GM18508 (cell line): ENCODE measurements around the gene NOX1.

Experiments
- ATAC-seq: cut with Tn5 transposase; IDR thresholded peaks from one replicate; pipeline ENCODE4 v1.9.1; 2021; ENCODE audit warnings: moderate number of reproducible peaks; ENCODE audit not compliant: insufficient read depth, unreplicated experiment

The NOX1 gene

DNA sequence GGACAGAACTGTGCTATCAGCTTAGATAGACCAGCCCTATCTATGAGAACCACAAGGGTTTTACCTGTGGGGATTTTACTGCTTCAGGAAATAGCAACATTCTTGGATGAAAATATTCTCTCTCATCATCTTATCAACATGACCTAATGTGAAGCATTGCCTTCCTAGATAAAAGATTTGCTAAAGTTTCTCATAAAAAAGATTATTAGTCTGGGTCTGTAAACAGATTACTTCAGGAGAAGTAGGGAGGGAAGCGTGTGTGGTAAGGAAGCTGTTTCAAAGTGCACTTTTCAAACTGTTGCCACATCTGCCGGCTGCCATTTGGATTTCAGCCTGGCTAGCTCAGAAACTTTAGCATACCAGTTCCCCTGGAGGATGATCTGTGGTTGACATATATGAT is at the start of gene NOX1:
Gene NOX1, minus strand, starts transcription at position 35 of the 400 bp plus-strand sequence. CDS start 220 bp downstream, outside the sequence.
- ATAC-seq: no peak

DNA sequence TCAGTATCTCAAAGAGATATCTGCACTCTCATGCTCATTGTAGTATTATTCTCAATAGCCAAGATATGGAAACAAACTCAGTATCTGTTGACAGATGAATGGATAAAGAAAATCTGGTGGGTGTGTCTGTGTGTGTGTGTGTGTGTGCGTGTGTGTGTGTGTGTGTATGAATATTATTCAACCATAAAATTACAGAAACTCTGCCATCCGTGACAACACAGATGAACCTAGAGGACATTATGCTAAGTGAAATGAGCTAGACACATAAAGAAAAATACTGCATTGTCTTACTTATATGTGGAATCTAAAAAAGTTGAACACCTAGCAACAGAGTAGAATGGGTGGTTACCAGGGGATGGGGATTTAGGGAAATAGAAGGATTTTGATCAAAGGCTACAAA is 41.4 kb upstream of the NOX1 start:
- ATAC-seq: no peak

DNA sequence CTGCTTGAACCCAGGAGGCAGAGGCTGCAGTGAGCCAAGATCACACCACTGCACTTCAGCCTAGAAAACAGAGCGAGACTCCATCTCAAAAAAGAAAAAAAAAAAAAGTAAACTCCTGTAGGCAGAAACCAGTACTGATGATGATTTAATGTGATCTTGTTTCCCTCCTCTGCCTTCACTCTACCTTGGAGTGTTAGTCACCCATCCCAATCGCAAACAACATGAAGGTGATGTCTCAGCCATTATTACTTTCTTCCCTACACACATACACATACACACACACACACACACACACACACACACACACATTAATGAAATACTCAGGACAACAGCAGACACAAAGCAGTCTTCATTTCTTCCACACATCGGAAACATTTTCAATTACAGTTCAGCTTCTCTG is 39.0 kb upstream of the NOX1 start:
- no peak for ATAC-seq

DNA sequence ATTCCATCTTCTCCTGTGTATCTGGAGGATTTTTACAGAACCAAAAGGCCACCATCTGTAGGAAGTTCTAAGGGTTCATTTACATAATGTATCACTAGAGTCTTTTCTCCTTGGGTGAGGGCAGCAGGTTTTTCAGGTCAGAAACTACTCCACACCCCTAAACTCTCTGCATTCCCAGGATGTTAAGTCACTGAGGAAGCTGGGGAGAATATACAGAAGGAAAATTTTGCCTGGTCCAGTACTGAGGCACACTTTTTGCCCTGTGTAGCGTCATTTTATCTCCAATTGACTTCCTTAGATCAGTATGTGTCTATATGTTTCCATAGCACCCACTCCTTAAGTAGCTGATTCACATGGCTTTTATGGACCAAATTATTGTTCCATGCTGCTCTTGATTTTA is 37.6 kb upstream of the NOX1 start:
- no peak for ATAC-seq

DNA sequence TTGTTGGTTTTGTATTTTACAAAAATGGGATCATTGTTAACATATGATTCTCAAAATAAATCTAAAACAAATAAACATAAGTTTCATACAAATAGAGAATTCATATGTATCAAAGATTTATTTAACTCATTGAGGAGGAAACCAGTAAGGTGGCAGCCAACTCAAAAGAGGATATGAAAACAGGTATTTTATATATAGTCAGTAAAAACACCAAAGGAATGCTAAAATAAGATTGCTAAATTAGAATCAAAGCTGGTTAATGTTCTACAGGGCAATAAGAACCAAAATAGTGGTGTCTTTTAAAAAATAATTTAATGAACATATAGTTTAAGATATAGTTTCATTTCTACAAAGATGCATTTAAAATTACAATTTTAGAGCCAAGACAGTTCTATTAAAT is 31.5 kb upstream of the NOX1 start:
- no peak for ATAC-seq

DNA sequence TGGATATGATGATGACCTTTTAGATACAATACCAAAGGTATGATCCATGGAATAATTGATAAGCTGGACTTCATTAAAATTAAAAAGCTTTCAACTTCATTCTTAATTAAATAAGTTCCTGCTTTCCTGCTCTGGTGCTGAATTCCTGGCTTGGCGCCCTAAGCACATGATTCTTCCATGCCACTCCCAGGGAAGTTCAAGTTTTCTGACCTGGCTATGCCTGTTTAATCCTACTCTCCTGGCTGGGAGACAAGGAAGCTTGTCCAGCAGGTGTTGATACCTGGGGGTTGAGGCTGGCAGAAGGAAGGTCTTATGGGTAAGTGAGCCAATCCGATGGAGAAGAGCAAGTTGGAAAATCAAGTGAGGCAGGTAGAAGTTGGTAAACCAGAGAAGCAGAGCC is 30.3 kb upstream of the NOX1 start:
- ATAC-seq: no peak

DNA sequence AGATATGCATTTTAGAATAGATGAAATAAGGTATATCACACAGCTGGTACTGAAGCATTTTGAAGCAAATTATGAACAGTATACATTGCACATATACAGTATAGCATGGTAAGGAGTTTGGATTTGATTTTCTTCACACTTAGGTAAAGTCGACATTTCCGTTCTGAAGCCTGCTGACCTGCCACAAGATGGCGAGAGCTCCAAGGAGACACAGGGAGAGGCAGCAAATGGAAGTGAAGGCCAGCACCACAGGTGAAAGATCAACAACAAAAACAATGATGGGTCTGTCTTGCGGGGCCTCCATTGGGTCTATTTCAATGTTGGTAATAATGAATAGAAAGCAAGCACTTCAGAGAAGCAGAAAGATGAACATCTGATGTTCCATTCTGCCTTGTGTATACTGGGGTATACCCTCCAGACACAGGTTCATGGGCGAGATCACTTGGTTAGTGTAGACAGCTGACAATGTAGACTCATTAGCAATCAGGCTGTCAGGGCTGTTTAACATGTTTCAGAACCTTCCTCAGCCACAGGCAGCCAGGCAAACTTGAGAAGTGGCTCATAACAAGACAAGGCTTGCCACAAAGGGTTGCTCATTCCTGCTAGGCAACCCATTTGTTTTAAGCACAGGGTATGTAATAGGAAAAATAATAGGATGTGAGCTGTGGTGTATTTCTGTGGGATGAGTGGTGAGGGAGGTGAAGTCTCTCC is 21.4 kb upstream of the NOX1 start:
- ATAC-seq: no peak

DNA sequence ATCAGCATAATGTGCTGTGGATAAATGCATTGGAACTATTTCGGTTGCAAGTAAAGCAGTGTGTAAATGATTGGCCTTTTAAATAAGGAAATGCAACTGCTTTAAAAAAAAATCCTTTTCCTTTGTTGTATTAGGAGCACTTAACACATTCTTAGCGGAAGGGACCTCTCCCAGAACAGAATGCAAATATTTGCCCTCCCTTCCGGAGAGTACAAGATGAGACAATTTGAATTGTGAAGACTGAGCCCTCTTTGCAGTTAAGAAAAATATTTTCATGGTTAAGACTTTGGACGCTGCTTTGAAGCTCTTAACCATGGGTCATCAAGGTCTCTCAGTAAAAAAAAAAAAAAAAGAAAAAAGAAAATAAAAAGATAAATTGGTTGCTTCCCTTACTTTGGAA is 9.5 kb upstream of the NOX1 start:
- ATAC-seq: no peak

DNA sequence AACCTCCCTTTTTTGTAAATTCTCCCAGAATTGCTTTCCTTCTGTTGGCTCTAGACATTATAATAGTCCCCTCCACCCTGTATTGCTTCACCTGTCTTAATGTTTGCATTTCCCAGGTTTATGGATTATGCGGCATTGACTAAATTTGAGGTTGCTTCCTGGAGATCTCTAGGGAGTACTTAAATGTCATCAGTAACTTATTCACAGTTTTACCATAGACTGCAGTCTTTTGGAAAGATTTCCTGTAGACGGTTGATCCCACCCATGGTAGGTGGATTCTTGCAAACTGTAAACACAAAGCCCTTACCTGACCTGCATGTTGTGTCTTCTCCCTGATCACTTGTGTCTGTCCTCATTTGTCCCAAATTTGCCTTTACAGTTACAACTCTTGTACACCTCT is 6.2 kb upstream of the NOX1 start:
- no peak for ATAC-seq

DNA sequence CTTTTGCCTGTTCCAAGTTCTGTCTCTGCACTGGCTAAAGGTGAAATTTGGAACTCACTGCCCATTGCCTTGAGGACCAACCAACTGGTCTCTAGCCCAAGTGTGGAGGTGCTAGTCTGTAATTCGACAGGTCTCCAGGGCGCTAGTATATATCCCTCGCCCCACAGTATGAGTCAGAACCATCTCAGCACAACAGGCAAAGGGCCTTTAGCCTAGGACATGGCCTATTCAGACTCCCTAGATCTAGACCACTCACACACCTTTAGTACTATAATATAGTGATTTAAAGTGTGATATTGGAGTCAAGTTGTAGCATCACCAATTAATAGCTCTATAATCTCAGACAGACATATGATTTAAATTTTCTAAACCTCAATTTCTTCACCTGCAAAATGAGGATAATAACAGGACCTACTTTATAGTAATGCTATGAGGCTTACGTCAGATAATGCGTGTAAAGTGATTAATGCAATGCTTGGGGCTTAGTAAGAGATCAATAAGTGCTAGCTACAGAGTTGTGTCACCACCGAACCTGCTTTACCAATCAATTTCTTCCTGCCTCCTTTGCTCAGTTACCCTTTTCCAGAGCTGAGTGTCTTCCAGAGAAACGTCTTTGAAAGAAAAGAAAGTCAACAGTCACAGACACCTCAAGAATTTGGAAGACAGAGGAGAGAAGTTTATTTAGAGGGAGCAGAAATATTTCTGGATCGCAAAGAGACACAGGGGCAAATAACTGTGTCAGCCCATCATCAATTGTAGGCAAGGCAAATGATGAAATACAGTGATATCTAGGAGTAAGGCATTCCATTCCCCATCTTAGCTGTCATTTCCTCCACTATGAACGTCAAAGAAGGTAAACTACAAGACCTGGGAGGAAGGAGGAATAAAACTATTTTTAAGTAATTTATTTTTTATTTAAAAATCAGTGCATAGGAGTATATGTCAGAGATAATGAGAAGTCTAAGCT is 2.3 kb downstream of the NOX1 start:
- ATAC-seq: no peak

DNA sequence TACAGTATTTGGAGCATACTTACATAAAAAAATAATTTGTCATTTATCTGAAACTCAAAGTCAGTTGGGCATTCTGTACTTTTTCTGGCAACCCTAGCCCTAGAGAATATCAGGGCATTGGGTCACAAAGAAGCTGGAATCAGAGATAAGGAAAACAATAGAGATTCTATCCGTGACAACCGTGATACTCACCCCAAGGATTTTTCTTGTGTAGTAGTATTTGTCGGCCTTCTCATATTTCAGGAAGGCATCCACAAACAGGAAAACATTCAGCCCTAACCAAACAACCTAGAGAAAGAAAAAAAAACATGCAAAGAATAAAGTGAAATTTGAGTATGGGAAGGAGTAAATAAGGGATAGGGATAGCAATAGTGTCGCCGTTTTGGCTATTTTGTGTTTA is 3.6 kb downstream of the NOX1 start:
- ATAC-seq: no peak

DNA sequence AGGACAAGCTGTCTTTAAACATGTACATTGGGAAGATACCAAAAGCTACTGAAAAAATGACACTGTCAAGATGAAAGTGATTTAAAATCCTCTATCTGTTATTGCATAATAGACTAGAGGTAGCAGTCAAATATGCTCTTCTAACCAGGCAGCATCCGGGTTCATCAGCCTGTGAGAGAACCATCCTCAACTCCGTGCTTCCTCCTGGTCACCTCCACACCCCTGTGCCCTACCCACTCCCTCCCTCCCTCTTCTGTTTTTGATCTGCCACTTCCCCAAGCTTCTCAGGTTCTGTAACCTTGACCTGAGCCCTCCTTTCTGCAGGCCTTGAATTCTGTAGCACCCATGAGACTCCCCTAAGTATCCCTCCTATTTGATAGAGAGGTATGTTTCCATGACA is 5.9 kb downstream of the NOX1 start:
- ATAC-seq: no peak

DNA sequence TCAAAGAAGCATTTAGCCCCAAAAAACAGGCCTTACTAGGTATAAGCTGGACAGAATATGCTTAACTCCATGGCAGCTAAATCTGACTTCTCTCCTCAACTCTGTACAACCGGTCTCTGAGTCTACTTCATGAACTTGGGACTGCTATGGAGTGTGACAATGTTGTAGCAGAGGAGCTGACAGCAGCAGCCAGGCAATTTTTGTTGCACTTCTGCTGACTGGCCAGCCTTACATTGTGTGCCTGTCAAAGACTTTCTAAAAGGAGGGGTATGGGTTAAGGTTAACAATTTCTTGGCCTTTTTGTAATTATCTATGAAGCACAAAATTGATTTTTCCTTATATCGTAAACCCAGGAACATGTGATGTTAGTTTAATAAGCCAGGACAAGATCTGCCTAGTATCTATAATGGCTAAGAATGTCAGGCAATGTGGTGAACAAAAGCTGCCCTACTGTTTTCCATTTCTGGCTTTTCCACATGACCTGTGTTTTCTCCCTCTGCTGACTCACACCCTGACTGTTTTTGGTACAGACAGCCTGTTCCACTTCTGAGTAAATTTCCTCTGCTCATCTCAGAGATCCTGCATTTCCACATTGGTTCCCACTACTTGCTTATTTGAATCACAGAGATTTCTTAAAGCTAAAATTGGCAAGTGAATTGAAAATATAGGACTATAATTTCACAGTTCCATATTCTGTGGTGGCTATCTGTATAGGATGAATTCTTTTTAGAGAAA is 9.3 kb downstream of the NOX1 start:
- ATAC-seq: no peak

DNA sequence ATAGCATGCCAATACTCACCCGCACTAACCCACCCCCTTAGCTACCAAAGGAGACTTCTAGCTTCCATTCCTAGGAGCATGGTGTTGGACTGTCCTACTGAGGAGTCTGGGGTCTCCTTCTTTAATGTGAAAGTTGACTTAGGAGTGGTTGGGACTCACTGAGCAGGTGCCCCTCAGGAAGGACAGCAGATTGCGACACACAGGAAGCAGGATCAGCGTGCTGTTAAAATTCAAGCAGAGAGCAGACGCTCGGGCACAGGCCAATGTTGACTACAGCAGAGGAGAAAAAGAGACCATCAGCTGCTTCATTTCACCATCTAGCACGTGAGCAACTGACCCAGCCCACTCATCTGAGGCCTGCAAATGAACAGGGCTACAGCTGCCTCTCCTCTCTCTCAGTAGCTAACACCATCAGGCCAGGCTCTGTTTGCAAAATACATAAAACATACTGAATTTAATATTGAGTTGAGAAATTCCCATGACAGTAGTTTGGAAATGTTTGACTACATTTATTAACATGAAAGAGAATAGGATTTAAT is 10.8 kb downstream of the NOX1 start:
- ATAC-seq: no peak

DNA sequence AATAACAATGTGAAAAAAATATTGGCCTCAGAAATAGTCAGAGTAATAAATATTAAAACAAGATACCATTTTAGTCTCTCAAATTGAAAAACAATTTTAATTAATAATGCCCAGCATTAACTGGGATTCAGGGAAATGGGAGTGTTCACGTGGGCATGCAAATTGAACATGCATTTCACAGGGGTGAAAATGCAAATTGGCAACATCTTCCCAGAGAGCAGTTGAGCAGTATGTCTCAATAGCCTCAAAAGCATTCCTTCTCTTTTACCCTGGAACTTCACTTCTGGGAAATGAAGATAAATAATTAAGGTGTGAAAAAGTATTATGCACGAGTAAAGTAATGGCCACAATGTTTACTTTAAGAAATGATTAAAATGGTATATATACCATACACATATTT is 21.3 kb downstream of the NOX1 start:
- no peak for ATAC-seq

DNA sequence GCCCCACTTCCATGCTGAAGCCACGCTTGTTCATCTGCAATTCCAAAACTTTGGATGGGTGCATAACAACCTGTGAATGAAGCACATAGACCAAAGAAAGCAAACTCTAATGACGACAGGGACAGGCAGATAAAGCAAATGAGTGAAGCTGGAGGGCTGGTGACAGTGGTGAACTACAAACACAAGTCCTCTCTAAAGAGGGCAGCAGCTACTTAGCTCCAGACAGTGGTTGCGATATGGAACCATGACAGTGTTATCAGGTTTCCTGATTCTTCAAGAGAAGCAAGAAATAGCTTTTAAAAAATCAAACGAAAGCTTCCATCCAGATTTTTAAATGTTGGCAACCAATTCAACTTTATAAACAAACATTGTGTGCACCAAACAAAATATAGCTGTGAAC is 23.8 kb downstream of the NOX1 start:
- no peak for ATAC-seq

DNA sequence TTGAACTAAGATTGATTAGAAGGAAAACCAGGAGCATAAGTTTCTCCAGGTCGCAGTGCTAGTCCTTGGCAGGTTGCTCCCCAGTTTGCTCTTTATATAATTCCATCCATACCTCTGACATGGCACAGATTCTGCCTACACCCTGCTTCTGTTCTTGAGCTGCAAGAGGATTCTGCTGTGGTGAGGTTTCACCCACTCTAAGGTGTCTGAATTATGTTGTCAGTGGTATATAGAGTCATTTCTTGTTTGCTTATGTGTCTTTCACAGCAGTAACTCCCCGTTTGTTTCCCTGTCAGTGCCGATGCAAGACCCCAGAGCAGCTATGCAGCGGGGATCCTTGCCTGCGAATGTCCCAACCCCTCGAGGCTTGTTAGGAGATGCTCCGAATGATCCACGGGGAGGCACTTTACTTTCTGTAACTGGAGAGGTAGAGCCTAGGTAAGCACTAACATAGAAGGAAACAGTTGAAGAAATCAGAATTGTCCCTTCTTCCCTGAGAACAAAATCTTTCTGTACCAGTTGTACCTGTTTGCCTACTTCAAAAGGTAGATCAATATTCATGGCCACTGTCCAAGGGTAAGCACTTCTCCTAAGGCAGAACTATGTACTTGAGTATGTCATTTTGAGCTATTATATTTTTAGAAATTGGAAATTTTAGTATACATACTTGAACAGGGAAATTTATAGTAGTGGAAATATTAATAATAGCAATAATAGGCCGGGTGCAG is 42.8 kb downstream of the NOX1 start:
- no peak for ATAC-seq

DNA sequence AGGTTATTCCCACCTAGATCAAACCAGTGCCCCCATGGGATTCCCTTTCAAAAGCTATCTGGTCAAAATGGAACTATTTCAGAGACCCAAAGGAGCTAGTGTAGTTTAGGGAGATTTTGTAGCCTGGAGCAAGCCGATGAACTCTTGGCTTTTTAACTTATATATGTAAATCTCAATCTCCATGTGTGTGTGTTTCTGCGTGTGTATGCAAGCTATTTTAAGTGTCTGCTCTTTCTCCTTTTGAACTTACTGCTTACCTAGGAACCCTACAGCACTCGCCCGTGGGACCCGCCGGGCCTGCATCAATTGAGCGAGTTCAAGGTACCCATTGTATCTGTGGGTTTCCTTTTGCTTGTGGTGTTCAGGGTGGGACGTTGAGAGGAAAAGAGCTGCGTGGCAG is 43.6 kb downstream of the NOX1 start:
- no peak for ATAC-seq

DNA sequence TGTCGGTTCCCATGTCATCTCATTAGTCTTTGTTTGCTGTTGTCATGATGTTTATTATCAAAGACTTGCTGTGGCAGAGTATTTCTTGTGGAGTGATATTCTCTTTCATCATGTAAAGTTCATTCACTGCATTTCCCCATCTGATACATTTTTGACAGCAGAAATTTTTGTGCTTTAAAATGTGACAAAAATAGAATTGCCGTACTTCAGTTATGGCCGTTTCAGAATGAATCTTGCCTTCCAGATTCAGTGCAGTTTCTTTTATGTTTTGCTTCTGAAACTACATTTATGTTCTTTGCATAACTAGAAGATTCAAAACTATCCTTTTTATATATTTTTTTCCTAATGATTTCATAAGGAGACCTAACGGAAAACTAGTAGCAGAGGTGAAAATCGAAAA is 44.0 kb downstream of the NOX1 start:
- ATAC-seq: no peak

DNA sequence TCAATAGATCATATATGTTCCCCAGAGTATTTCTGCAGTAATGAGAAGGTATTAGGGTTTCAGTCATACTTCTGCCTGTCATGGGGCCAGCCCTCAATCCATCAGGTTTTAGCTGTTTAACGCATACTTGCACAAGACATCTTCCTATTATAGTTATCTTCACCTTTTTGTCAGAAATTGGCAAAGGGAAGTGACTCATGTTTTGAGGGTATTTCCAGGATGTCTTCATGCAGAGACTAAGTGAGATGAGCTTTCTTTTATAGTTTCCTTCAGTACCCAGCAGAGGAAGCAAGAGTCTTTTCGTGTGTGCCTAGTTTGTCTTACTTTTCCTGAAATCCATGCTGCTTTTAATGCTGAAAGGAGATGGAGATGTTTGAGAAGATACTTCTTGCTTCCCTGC is 44.4 kb downstream of the NOX1 start:
- ATAC-seq: peak; percentile 84
